HepG2 (cell line): Measurements from ENCODE around the gene COPZ1. TPM values are rescaled to one million over a fixed set of nuclear protein-coding genes. Genes with fewer than 3 reads are reported as not detected.
"Not testable (repeated sequence)": the region's sequence is repeated elsewhere in the genome, so short reads cannot be mapped to it uniquely, and the experiment has no call there.

Source experiments
- ATAC-seq: fragments of 200-7000 bp; cut with Tn5 transposase; 3 replicates; pipeline ENCODE4 v1.9.1; 2020; ENCODE audit warnings: mild to moderate bottlenecking, moderate library complexity
- BruUV-seq: library from RNA; stranded (reverse); fragments of 400-500 nt; replicated peaks from 2 replicates; lab custom pipeline; 2021; lab: Mats Ljungman, UMichigan
- CTCF ChIA-PET: fragments of 300-600 bp; formaldehyde crosslinking; extraction: SDS; loops from one replicate; lab custom pipeline; 2021; ENCODE audit warnings: low total read pairs, inconsistent platforms, low intra/inter-chr PET ratio; lab: Yijun Ruan, JAX
- POLR2A ChIA-PET: fragments of 350-600 bp; sonication (Branson Sonifier 250); formaldehyde crosslinking; loops from one replicate; lab custom pipeline; 2020; ENCODE audit warnings: antibody characterized with exemption, inconsistent platforms; lab: Yijun Ruan, JAX
- DNase-seq: peaks from one replicate; pipeline ENCODE4 v3.0.0-alpha.2; 2015; ENCODE audit warnings: low spot score
- FAIRE-seq: peaks from 3 replicates; lab custom pipeline; 2011; peaks lifted over from hg19 to GRCh38; lab: Jason Lieb, UNC
- H2AFZ ChIP-seq: one replicate; pipeline ENCODE4 v1.6.1; 2011; ENCODE audit warnings: low read length, inconsistent platforms
- H3K27ac ChIP-seq: fragments of 300-600 bp; 3 replicates; pipeline ENCODE4 v1.8.0; 2011; ENCODE audit warnings: mixed run types, mild to moderate bottlenecking, mixed read lengths, low read length, inconsistent platforms; ENCODE audit not compliant: insufficient read depth; ENCODE audit errors: extremely low read length
- H3K27me3 ChIP-seq, 2 experiments: fragments of 200-600 bp in 1 of 2; 2 replicates in 1 of 2; 3 replicates in 1 of 2; pipeline versions ENCODE4 v1.6.0 to v1.8.0; 2011; ENCODE audit warnings: low read length in 2 of 2, mild to moderate bottlenecking in 2 of 2, moderate library complexity in 2 of 2, inconsistent platforms in 1 of 2; ENCODE audit not compliant: insufficient read depth in 2 of 2, control insufficient read depth in 1 of 2
- H3K36me3 ChIP-seq, 2 experiments: fragments of 200-600 bp in 1 of 2; replicated peaks in 1 of 2; 2 replicates in 1 of 2; 3 replicates in 1 of 2; pipeline versions ENCODE4 v1.5.1 to v1.8.0; 2011; ENCODE audit warnings: low read length in 2 of 2, inconsistent platforms in 1 of 2; ENCODE audit not compliant: insufficient read depth in 2 of 2, control insufficient read depth in 1 of 2
- H3K4me1 ChIP-seq: 2 replicates; pipeline ENCODE4 v1.5.1; 2012; ENCODE audit warnings: low read length, inconsistent platforms; ENCODE audit not compliant: insufficient read depth
- H3K4me2 ChIP-seq: 2 replicates; pipeline ENCODE4 v1.6.0; 2011; ENCODE audit warnings: low read depth, low read length, inconsistent platforms
- H3K4me3 ChIP-seq, 3 experiments: fragments of 200-600 bp in 1 of 3; sonication (generic), shearing (Covaris generic) in 1 of 3; replicated peaks in 1 of 3; 2 replicates each; pipeline ENCODE4 v1.5.1; 2011 to 2016; ENCODE audit warnings: low read length in 3 of 3, inconsistent platforms in 2 of 3, low read depth in 2 of 3, mild to moderate bottlenecking in 2 of 3, control low read depth in 1 of 3, mixed read lengths in 1 of 3; ENCODE audit not compliant: insufficient read depth in 1 of 3
- H3K79me2 ChIP-seq: one replicate; pipeline ENCODE4 v1.6.1; 2011; ENCODE audit warnings: low read length, inconsistent platforms; ENCODE audit not compliant: insufficient read depth
- H3K9ac ChIP-seq: 2 replicates; pipeline ENCODE4 v1.6.0; 2011; ENCODE audit warnings: mild to moderate bottlenecking, low read depth, low read length, inconsistent platforms; ENCODE audit not compliant: insufficient read depth
- H3K9me3 ChIP-seq: 2 replicates; pipeline ENCODE4 v1.5.1; 2012; ENCODE audit warnings: mild to moderate bottlenecking, low read length
- H4K20me1 ChIP-seq: 2 replicates; pipeline ENCODE4 v1.6.0; 2011; ENCODE audit warnings: inconsistent platforms, mild to moderate bottlenecking, low read length, moderate library complexity; ENCODE audit not compliant: insufficient read depth
- CCAR2 ChIP-seq: fragments of 200-400 bp; formaldehyde crosslinking; optimal IDR thresholded peaks from 2 replicates; pipeline ENCODE3; 2018; ENCODE audit warnings: low read depth, mild to moderate bottlenecking, low read length, moderate library complexity
- HNF4A ChIP-seq: sonication (generic); formaldehyde crosslinking; IDR thresholded peaks from 2 replicates; pipeline ENCODE4 v1.4.0; 2020; ENCODE audit warnings: missing genetic modification reagents
- HOXD1 ChIP-seq: sonication (generic); formaldehyde crosslinking; IDR thresholded peaks from 2 replicates; pipeline ENCODE4 v1.5.0; 2020; ENCODE audit warnings: missing genetic modification reagents
- SUZ12 ChIP-seq: fragments of 150-350 bp; IDR thresholded peaks from 2 replicates; pipeline ENCODE4 v1.6.1; 2014; ENCODE audit warnings: low read depth, low read length
- ZNF121 ChIP-seq: sonication (generic); formaldehyde crosslinking; IDR thresholded peaks from 2 replicates; pipeline ENCODE4 v1.5.0; 2020; ENCODE audit warnings: mild to moderate bottlenecking, missing genetic modification reagents
- ZNF317 ChIP-seq: sonication (generic); formaldehyde crosslinking; IDR thresholded peaks from 2 replicates; pipeline ENCODE4 v1.5.0; 2020; ENCODE audit warnings: mild to moderate bottlenecking, missing genetic modification reagents
- ZNF362 ChIP-seq: sonication (generic); formaldehyde crosslinking; IDR thresholded peaks from 2 replicates; pipeline ENCODE4 v1.4.0; 2020; ENCODE audit warnings: missing genetic modification reagents, mild to moderate bottlenecking, borderline replicate concordance
- ZNF446 ChIP-seq: sonication (generic); formaldehyde crosslinking; IDR thresholded peaks from 2 replicates; pipeline ENCODE4 v1.5.0; 2020; ENCODE audit warnings: mild to moderate bottlenecking, missing genetic modification reagents
- ZNF629 ChIP-seq: sonication (generic); formaldehyde crosslinking; conservative IDR thresholded peaks from 2 replicates; pipeline ENCODE4 v1.5.0; 2020; ENCODE audit warnings: missing genetic modification reagents
- ZSCAN20 ChIP-seq: sonication (generic); formaldehyde crosslinking; IDR thresholded peaks from 2 replicates; pipeline ENCODE4 v1.4.0; 2020; ENCODE audit warnings: missing genetic modification reagents, mild to moderate bottlenecking, borderline replicate concordance
- WGBS: methylation state at CpG from one replicate; pipeline ENCODE4 v1.1.6; 2017; ENCODE audit warnings: low lambda C conversion rate; 5-methylcytosine and 5-hydroxymethylcytosine counted together
- in situ Hi-C: cut with HindIII; loops from 2 replicates; pipeline ENCODE4 v1.10.0; 2017; ENCODE audit warnings: low pct_unique_long_range_greater_than_20kb; ENCODE audit not compliant: extremely low pct_ligation_motif_present
- intact Hi-C: fragments of 100-400 bp; cut with micrococcal nuclease; formaldehyde crosslinking; loops from one replicate; pipeline ENCODE4 v1.10.0; 2022; ENCODE audit not compliant: unreplicated experiment
- polyA plus RNA-seq, 8 experiments: library from polyadenylated mRNA; depleted of rRNA in 3 of 8; stranded (reverse) in 7 of 8; unstranded in 1 of 8; fragments of >200 nt; fragmentation: Illumina TruSeq in 4 of 8; extraction: Trizol in 4 of 8; gene quantifications; 2 replicates each; pipeline versions ENCODE4 v1.2.1 to v1.2.3, GENCODE V29; 2011 to 2016; ENCODE audit warnings: low read depth in 4 of 8, missing spikeins in 1 of 8, mixed read lengths in 1 of 8; ENCODE audit not compliant: insufficient read depth in 1 of 8
- total RNA-seq, 5 experiments: library from RNA; depleted of rRNA; stranded (reverse); fragments of >200 nt; fragmentation: Illumina TruSeq; extraction: Trizol; gene quantifications; 2 replicates each; pipeline ENCODE4 v1.2.3, GENCODE V29; 2016; ENCODE audit warnings: low read depth in 1 of 5

Gene COPZ1
- total and polyA plus RNA-seq, 2 of the 13 experiments (the other 11 are each of a cell fraction or from before 2014, with no cell fraction given) = 125 to 184 TPM

DNA sequence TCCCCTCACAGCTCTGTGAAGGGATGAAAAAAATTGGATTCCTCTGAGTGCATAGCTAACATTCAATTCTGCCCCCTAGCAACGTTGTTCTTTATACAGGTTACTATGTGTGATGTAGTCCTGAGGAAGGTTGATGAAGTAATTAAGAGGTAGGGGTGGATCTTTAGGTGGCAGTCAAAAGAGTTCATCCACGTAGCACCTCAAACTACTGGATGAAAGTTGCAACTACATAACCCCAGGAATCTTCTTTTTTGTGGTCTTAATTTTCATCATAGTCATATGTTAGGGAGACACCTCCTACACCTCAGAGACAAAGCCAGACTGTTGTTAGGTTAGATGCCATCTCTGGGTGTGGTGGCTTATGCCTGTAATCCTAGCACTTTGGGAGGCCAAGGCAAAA lies 13.9 kb upstream of the COPZ1 start (continued):
- no peak for TF ChIP-seq CCAR2
- no peak for TF ChIP-seq HOXD1
- no peak for TF ChIP-seq ZNF446

- H3K4me2 ChIP-seq, H3K9me3 ChIP-seq, H3K27me3 ChIP-seq, intact Hi-C loops, H2AFZ ChIP-seq, FAIRE-seq, H4K20me1 ChIP-seq, in situ Hi-C loops, H3K9ac ChIP-seq, H3K4me3 ChIP-seq, BruUV-seq, CTCF ChIA-PET, H3K79me2 ChIP-seq, H3K36me3 ChIP-seq, DNase-seq, H3K27ac ChIP-seq: not testable (repeated sequence)
- 62% methylated on average over 7 of the region's 7 CpGs for WGBS
- POLR2A ChIA-PET = interaction anchor here (0.7 to 3.0 kb wide), 2 partner anchors 10 to 13 kb away, joined by 5 to 11 read pairs; partner anchors contain the start of gene COPZ1
- peaks cover 33% of the 10 kb centered on the region for H3K4me1 ChIP-seq
- TF ChIP-seq HNF4A (CRISPR knock-in tag) = 0 out of 2 replicates have a peak, but pooled peaks have one; percentile 11
- TF ChIP-seq ZNF121 (CRISPR knock-in tag) = peak; percentile 16; the same call in 1 of the 2 replicates
- ATAC-seq = peak; percentile 76
Observed at GRCh38 chr12:54312309-54312708, 12.6 kb upstream of the COPZ1 start.

DNA sequence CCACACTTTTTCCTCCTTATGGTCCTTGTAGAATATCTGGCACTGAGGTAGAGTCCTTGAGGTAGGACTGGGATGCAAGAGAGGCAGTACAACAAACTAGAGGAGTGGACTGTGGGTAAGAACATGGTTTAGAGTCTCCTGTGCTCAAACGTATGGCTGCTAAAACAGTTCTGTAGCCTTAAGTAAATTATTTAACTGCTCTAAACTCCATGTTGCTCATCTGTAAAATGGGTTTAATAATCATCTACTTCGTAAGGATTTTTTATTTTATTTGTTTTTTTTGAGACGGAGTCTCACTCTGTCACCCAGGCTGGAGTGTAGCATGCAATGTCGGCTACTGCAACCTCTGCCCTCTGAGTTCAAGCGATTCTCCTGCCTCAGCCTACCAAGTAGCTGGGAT lies 3.6 kb upstream of the COPZ1 start:
- no peak overlapping the region for H3K4me2 ChIP-seq
- ChIA-PET POLR2A (no interaction called here), CTCF (interaction anchor here (1.0 kb wide), 1 partner anchor 26 kb away, joined by 3 read pairs; no protein-coding TSS in a partner anchor)
- no peak for DNase-seq
- H4K20me1 ChIP-seq = no peaks in the 10 kb centered on the region
- FAIRE-seq = no peak
- no peaks in the 10 kb centered on the region; a peak in 1 of 5 replicates for H3K27me3 ChIP-seq
- ATAC-seq = no peak
- in situ Hi-C loops (no loop called here), intact Hi-C loops (no loop called here)
- H3K9ac ChIP-seq = no peak overlapping the region
- H3K4me3 ChIP-seq = no peak overlapping the region
- BruUV-seq = no TSS peak
- H3K79me2 ChIP-seq = peaks cover 9% of the 10 kb centered on the region
- TF ChIP-seq ZSCAN20 (no peak), SUZ12 (no peak), ZNF362 (CRISPR knock-in tag) (no peak), ZNF629 (peak; percentile 76), ZNF317 (CRISPR knock-in tag) (no peak)
- no peaks in the 10 kb centered on the region for H3K36me3 ChIP-seq
- H3K27ac ChIP-seq = no peak overlapping the region
- H2AFZ ChIP-seq = no peak overlapping the region
- WGBS = 72% methylated on average over 5 of the region's 5 CpGs
- H3K4me1 ChIP-seq = peaks cover 9% of the 10 kb centered on the region
- no peaks in the 10 kb centered on the region for H3K9me3 ChIP-seq
